CD4-positive, alpha-beta memory T cell (primary cell): ENCODE data around the gene ZNF655. TPM values are rescaled to one million over a fixed set of nuclear protein-coding genes. Genes with fewer than 3 reads are reported as not detected.

ENCODE experiments used
- CTCF ChIA-PET: fragments of 350-600 bp; sonication (Branson Sonifier 250); formaldehyde crosslinking; loops from one replicate; lab custom pipeline; 2021; ENCODE audit warnings: inconsistent platforms; ENCODE audit not compliant: partially characterized antibody; lab: Charles Lee
- POLR2A ChIA-PET: fragments of 350-600 bp; sonication (Branson Sonifier 250); formaldehyde crosslinking; loops from one replicate; lab custom pipeline; 2021; ENCODE audit not compliant: partially characterized antibody; lab: Charles Lee
- DNase-seq, 5 donors: peaks; one replicate each; pipeline versions ENCODE4 v3.0.0 to v3.0.0-alpha.2; 2020 to 2022; ENCODE audit warnings: mixed read lengths in 1 of 5
- H3K27ac ChIP-seq: one replicate; pipeline ENCODE4 v1.7.0; 2013; ENCODE audit warnings: low read depth, low read length
- H3K27me3 ChIP-seq: 2 replicates; pipeline ENCODE4 v1.7.0; 2013; ENCODE audit warnings: mild to moderate bottlenecking, low read length, moderate library complexity; ENCODE audit not compliant: insufficient read depth
- H3K36me3 ChIP-seq: 2 replicates; pipeline ENCODE4 v1.7.0; 2013; ENCODE audit warnings: mild to moderate bottlenecking, low read length, moderate library complexity; ENCODE audit not compliant: insufficient read depth
- H3K4me1 ChIP-seq: 2 replicates; pipeline ENCODE4 v1.7.0; 2013; ENCODE audit warnings: mild to moderate bottlenecking, low read length, moderate library complexity; ENCODE audit not compliant: insufficient read depth
- H3K4me3 ChIP-seq, 2 donors: one replicate each; pipeline ENCODE4 v1.7.0; 2013; ENCODE audit warnings: low read length in 2 of 2, mild to moderate bottlenecking in 1 of 2
- H3K9me3 ChIP-seq, 2 donors: one replicate each; pipeline ENCODE4 v1.7.0; 2013; ENCODE audit warnings: low read length in 2 of 2, control low read depth in 1 of 2; ENCODE audit not compliant: control insufficient read depth in 1 of 2
- H3K27ac Mint-ChIP-seq, 7 donors: one replicate each; pipeline ENCODE4 v1.8.0; 2020 to 2021; ENCODE audit warnings: mixed read lengths in 7 of 7, mild to moderate bottlenecking in 6 of 7, inconsistent platforms in 3 of 7, moderate library complexity in 3 of 7
- H3K27me3 Mint-ChIP-seq, 2 donors: one replicate each; pipeline ENCODE4 v1.8.0; 2020 to 2021; ENCODE audit warnings: mixed read lengths in 2 of 2
- H3K36me3 Mint-ChIP-seq, 2 donors: one replicate each; pipeline ENCODE4 v1.8.0; 2020 to 2021; ENCODE audit warnings: mixed read lengths in 2 of 2, inconsistent platforms in 1 of 2, mild to moderate bottlenecking in 1 of 2
- H3K4me1 Mint-ChIP-seq, 4 donors: one replicate each; pipeline ENCODE4 v1.8.0; 2020 to 2021; ENCODE audit warnings: mixed read lengths in 4 of 4, mild to moderate bottlenecking in 1 of 4
- H3K4me3 Mint-ChIP-seq, 8 donors: one replicate each; pipeline ENCODE4 v1.8.0; 2020 to 2021; ENCODE audit warnings: mixed read lengths in 8 of 8, mild to moderate bottlenecking in 7 of 8, moderate library complexity in 6 of 8, inconsistent platforms in 3 of 8
- H3K9me3 Mint-ChIP-seq, 8 donors: one replicate each; pipeline ENCODE4 v1.8.0; 2020 to 2021; ENCODE audit warnings: mixed read lengths in 8 of 8, mild to moderate bottlenecking in 5 of 8, inconsistent platforms in 3 of 8, moderate library complexity in 1 of 8
- intact Hi-C: fragments of 100-400 bp; cut with micrococcal nuclease; formaldehyde crosslinking; loops from one replicate; pipeline ENCODE4 v1.15.1; 2023
- polyA plus RNA-seq, 2 donors: library from polyadenylated mRNA; unstranded; fragments of 300-500 nt; fragmentation: Illumina TruSeq; gene quantifications; one replicate each; pipeline ENCODE4 v1.2.3, GENCODE V29; 2021
- total RNA-seq, 2 experiments: library from RNA; stranded (reverse); gene quantifications; one replicate each; pipeline ENCODE4 v1.2.3, GENCODE V29; 2021

The ZNF655 gene
- total and polyA plus RNA-seq, 4 experiments from 2014 or later, result 66.8 to 150 (median 105) TPM

DNA sequence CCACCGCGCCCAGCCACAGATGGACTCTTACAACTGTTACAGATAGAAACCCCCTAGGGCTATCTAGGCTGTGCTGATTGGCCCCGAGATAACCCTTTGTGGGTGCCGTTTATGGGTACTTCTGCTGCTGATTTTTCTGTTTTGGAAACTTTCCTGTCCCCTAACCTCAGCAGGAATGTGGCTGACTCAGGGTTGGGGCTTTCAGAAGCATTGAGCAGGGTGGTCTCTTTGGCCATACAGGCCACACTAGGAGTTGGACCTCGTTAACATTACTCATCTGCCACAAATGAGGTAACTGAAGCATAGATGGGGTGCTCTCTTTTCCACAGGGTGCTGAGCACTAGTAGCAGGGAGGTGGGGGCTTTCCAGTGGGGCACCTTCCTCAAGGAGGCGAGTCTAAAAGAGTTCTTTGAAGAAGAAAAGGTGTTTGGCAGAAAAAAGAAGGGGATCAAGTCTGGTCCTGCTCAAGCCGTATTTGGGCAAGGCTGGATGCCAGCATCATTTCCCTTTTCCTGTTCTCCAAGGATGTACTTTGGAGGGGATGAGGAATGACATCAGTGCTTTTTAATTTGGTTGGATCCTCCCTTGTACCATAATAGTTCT lies 64.8 kb downstream of the ZNF655 start:
- Histone ChIP-seq H3K9me3 (no peaks in the 10 kb centered on the region), H3K36me3 (peaks cover 67% of the 10 kb centered on the region), H3K4me1 (peaks cover 30% of the 10 kb centered on the region), H3K27ac (peak overlapping the region; percentile 61), H3K27me3 (no peaks in the 10 kb centered on the region), H3K4me3 (no peak overlapping the region)
- peak in 1 of 5 donors; percentile 46 for DNase-seq
- H3K4me3 Mint-ChIP-seq, result peak overlapping the region; percentile 75 to 94 (median 86)
- H3K36me3 Mint-ChIP-seq, result peaks cover 67 to 91% of the 10 kb centered on the region in 2 donors
- intact Hi-C loops, result no loop called here
- POLR2A ChIA-PET, result interaction anchor here (1.5 to 3.0 kb wide), 4 partner anchors 7 to 297 kb away, joined by 3 to 25 read pairs (median 19); partner anchors contain the start of genes ARPC1A, ZKSCAN5, ZNF655 and ZSCAN25
- H3K27me3 Mint-ChIP-seq, result no peaks in the 10 kb centered on the region
- H3K9me3 Mint-ChIP-seq, result no peaks in the 10 kb centered on the region
- CTCF ChIA-PET, result interaction anchor here (2.2 kb wide), 1 partner anchor 8 kb away, joined by 6 read pairs; no protein-coding TSS in a partner anchor
- peaks cover 35 to 69% (median 54%) of the 10 kb centered on the region in 4 donors for H3K4me1 Mint-ChIP-seq
- H3K27ac Mint-ChIP-seq, result peak overlapping the region; percentile 86 to 99 (median 96)

DNA sequence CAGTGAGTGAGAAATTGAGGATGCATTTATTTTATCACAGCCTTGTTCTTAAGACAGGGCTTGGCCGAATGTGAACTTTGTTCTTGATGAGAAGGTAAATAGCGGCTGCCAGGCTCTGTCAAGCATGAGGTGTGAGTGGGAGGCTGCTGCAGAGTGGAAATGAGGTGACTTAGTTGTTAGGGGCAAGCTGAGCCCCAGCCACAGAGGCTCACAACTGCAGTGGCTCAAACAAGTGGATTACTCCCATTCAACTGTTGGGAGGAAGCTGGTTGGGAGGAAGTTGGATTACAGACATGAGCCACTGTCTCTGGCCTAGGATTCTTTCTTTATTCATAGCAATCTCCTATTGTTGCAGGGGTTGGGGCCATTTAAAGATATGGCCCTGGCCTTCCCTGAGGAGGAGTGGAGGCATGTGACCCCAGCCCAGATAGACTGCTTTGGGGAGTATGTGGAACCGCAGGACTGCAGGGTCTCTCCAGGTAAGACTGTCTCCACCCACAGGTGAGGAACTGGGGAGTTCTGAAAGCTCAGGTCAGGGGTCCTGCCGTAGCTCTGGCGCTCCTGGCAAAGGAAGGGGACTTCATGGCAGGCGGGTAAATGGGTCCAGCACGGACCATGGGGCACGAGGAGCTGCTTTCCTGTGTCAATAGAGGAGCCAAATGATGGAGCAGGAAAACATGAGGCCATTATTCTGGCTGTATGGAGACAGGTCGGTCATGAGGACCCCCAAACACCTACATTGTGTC lies 65.4 kb downstream of the ZNF655 start:
- Histone ChIP-seq H3K27ac (peak overlapping the region; percentile 61), H3K4me3 (peak overlapping the region; percentile 13 to 27)
- CTCF ChIA-PET, result interaction anchor here (0.9 to 2.2 kb wide), 5 partner anchors 8 to 44 kb away, joined by 3 to 6 read pairs (median 3); no protein-coding TSS in a partner anchor

DNA sequence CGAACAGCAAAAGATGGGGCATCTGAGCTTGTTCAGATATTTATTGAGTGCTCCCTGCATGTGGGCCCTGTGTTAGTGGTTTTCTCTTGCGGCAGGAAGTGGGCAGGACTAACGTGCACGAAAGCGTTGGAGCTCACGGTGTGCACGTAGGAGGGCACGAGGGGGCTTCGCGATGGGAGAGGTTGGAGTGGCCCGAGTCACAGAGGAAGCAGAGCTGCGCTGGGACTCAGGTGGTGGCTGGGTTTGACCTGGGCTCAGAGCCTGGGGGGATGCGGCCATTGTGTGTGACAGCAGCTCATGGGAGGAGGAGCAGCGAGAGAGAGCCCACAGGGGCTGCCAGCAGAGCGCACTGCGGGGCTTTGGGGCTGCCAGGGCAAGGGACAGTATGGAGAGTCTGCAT lies 66.0 kb downstream of the ZNF655 start:
- no peaks in the 10 kb centered on the region for H3K9me3 ChIP-seq
- Mint-ChIP-seq H3K36me3 (peaks cover 69 to 92% of the 10 kb centered on the region in 2 donors), H3K4me1 (peaks cover 28 to 56% (median 43%) of the 10 kb centered on the region in 4 donors), H3K27me3 (no peaks in the 10 kb centered on the region), H3K27ac (peak overlapping the region; percentile 86 to 99 (median 96)), H3K9me3 (no peaks in the 10 kb centered on the region), H3K4me3 (peak overlapping the region; percentile 78 to 94 (median 87))
- ChIA-PET CTCF (interaction anchor here (0.9 to 2.2 kb wide), 5 partner anchors 9 to 44 kb away, joined by 3 to 6 read pairs (median 3); no protein-coding TSS in a partner anchor), POLR2A (interaction anchor here (0.6 to 3.0 kb wide), 11 partner anchors 8 to 477 kb away, joined by 3 to 25 read pairs (median 5); partner anchors contain the start of genes ARPC1A, BUD31, MCM7 and ZKSCAN5)
- H3K27ac ChIP-seq, result peak overlapping the region; percentile 61
- H3K4me3 ChIP-seq, result peak overlapping the region in 1 of 2 donors; percentile 27
- intact Hi-C loops, result loop anchor here (1.0 kb wide), 1 partner anchor 8 kb away; the partner anchor contains the start of gene ZSCAN25
- DNase-seq, result peak; percentile 74 to 84 (median 80)
- no peaks in the 10 kb centered on the region for H3K27me3 ChIP-seq
- H3K4me1 ChIP-seq, result peaks cover 27% of the 10 kb centered on the region
- H3K36me3 ChIP-seq, result peaks cover 67% of the 10 kb centered on the region

More for the DNA sequence above, 65.4 kb downstream of the ZNF655 start:
- Mint-ChIP-seq H3K4me1 (peaks cover 30 to 62% (median 48%) of the 10 kb centered on the region in 4 donors), H3K9me3 (no peaks in the 10 kb centered on the region), H3K27me3 (no peaks in the 10 kb centered on the region), H3K36me3 (peaks cover 71 to 92% of the 10 kb centered on the region in 2 donors), H3K27ac (peak overlapping the region; percentile 86 to 99 (median 96)), H3K4me3 (peak overlapping the region; percentile 78 to 94 (median 87))
- Histone ChIP-seq H3K4me1 (peaks cover 27% of the 10 kb centered on the region), H3K9me3 (no peaks in the 10 kb centered on the region), H3K36me3 (peaks cover 67% of the 10 kb centered on the region), H3K27me3 (no peaks in the 10 kb centered on the region)
- POLR2A ChIA-PET, result interaction anchor here (0.6 to 3.0 kb wide), 11 partner anchors 8 to 477 kb away, joined by 3 to 25 read pairs (median 5); partner anchors contain the start of genes ARPC1A, BUD31, MCM7 and ZKSCAN5
- intact Hi-C loops, result loop anchor here (1.0 kb wide), 1 partner anchor 8 kb away; the partner anchor contains the start of gene ZSCAN25
- DNase-seq, result peak in 4 of 5 donors; percentile 9 to 39 (median 14)

DNA sequence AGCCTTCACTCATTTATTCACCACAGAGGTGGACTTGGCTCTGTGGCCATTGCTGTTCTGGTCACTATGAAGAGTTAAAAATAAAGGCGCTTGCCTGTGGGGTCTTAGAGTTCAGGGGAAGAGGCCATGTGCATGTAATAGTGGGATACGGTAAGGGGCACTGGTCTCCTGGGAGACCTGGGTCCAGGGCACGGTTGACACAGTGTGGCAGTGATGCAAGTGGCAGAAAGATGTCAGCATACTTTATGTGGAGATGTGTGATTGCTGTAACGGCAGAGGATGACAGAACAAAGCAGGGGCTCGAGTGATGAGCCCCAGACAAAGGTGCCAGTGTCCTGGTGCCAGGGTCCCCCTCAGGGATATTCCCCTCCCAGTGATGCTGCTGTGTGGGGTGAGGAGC lies 66.9 kb downstream of the ZNF655 start:
- ChIA-PET CTCF (interaction anchor here (0.6 to 2.2 kb wide), 2 partner anchors 10 to 133 kb away, joined by 4 to 6 read pairs; no protein-coding TSS in a partner anchor), POLR2A (interaction anchor here (1.6 to 3.0 kb wide), 3 partner anchors 9 to 68 kb away, joined by 4 to 25 read pairs (median 25); partner anchors contain the start of genes ZNF655 and ZSCAN25)
- Histone ChIP-seq H3K27me3 (no peaks in the 10 kb centered on the region), H3K36me3 (peaks cover 64% of the 10 kb centered on the region), H3K4me3 (no peak overlapping the region), H3K9me3 (no peaks in the 10 kb centered on the region), H3K27ac (peak overlapping the region; percentile 61), H3K4me1 (peaks cover 27% of the 10 kb centered on the region)
- H3K4me3 Mint-ChIP-seq, result peak overlapping the region in 3 of 8 donors; percentile 85 to 94 (median 91)
- peak overlapping the region in 6 of 7 donors; percentile 86 to 99 (median 96) for H3K27ac Mint-ChIP-seq
- H3K36me3 Mint-ChIP-seq, result peaks cover 69 to 92% of the 10 kb centered on the region in 2 donors
- no peak for DNase-seq
- H3K27me3 Mint-ChIP-seq, result no peaks in the 10 kb centered on the region
- peaks cover 28 to 51% (median 41%) of the 10 kb centered on the region in 4 donors for H3K4me1 Mint-ChIP-seq
- H3K9me3 Mint-ChIP-seq, result no peaks in the 10 kb centered on the region
- intact Hi-C loops, result no loop called here

DNA sequence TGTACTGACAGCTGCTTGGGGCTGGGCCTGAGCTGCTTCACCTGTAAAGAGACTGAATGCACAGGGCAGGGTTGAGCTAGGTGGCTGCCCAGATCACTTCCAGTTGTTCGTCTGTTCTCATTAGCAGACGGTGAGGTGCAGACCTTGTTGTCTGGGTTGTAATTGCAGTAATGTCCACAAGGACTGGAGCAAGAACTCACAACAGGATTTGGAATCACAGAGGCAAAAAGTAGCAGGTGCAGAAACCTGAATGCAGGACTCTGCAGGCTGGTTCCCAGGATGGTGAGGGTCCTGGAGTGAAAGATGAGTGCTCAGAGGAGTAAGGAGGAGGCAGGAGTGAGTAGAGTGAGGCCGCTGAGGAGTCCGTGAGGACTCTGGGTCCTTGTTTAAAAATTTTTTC lies 67.5 kb downstream of the ZNF655 start:
- peaks cover 66% of the 10 kb centered on the region for H3K36me3 ChIP-seq
- CTCF ChIA-PET, result no interaction called here
- H3K27ac Mint-ChIP-seq, result peak overlapping the region in 6 of 7 donors; percentile 38 to 99 (median 92)
- H3K27me3 Mint-ChIP-seq, result no peaks in the 10 kb centered on the region
- H3K4me1 ChIP-seq, result peaks cover 27% of the 10 kb centered on the region
- H3K9me3 ChIP-seq, result no peaks in the 10 kb centered on the region
- peak overlapping the region in 1 of 8 donors; percentile 17 for H3K4me3 Mint-ChIP-seq
- peaks cover 30 to 54% (median 42%) of the 10 kb centered on the region in 4 donors for H3K4me1 Mint-ChIP-seq
- intact Hi-C loops, result no loop called here
- no peaks in the 10 kb centered on the region for H3K27me3 ChIP-seq
- POLR2A ChIA-PET, result interaction anchor here (3.0 kb wide), 1 partner anchor 10 kb away, joined by 25 read pairs; the partner anchor contains the start of gene ZSCAN25
- peaks cover 70 to 92% of the 10 kb centered on the region in 2 donors for H3K36me3 Mint-ChIP-seq
- peak overlapping the region; percentile 61 for H3K27ac ChIP-seq
- H3K9me3 Mint-ChIP-seq, result no peaks in the 10 kb centered on the region
- no peak overlapping the region for H3K4me3 ChIP-seq
- no peak for DNase-seq
